KMS-11 (cell line): Measurements from ENCODE around the gene COPZ1.
A peak's percentile ranks its signal among the peaks of the same experiment; 100 is the strongest.

Experiments used
- H2AFZ ChIP-seq: fragments of 200-600 bp; sonication (generic); 2 replicates; pipeline ENCODE4 v1.6.1; 2016; ENCODE audit warnings: antibody characterized with exemption, mixed run types, low read depth
- H3K27ac ChIP-seq: fragments of 200-600 bp; sonication (generic); 2 replicates; pipeline ENCODE4 v1.6.1; 2016; ENCODE audit warnings: mild to moderate bottlenecking, mixed run types
- H3K27me3 ChIP-seq: fragments of 200-600 bp; sonication (generic); 2 replicates; pipeline ENCODE4 v1.6.1; 2017; ENCODE audit warnings: mild to moderate bottlenecking, low read depth, mixed run types, moderate library complexity; ENCODE audit not compliant: insufficient read depth
- H3K36me3 ChIP-seq: fragments of 200-600 bp; sonication (generic); 2 replicates; pipeline ENCODE4 v1.6.1; 2017; ENCODE audit warnings: mild to moderate bottlenecking, mixed run types; ENCODE audit not compliant: insufficient read depth
- H3K4me1 ChIP-seq: fragments of 200-600 bp; sonication (generic); 2 replicates; pipeline ENCODE4 v1.6.1; 2016; ENCODE audit warnings: mild to moderate bottlenecking, low read depth, mixed run types; ENCODE audit not compliant: poor library complexity, severe bottlenecking
- H3K4me2 ChIP-seq: fragments of 200-600 bp; sonication (generic); 2 replicates; pipeline ENCODE4 v1.7.0; 2016; ENCODE audit warnings: mild to moderate bottlenecking, mixed run types
- H3K4me3 ChIP-seq: fragments of 200-600 bp; sonication (generic); IDR thresholded peaks from 2 replicates; pipeline ENCODE4 v1.6.1; 2017; ENCODE audit warnings: low read depth, low read length, mixed read lengths; ENCODE audit not compliant: insufficient read depth
- H3K79me2 ChIP-seq: fragments of 200-600 bp; sonication (generic); 2 replicates; pipeline ENCODE4 v1.6.1; 2016; ENCODE audit warnings: low read depth, mixed run types; ENCODE audit not compliant: insufficient read depth
- H3K9ac ChIP-seq: fragments of 200-600 bp; sonication (generic); 2 replicates; pipeline ENCODE4 v1.6.1; 2016; ENCODE audit warnings: mild to moderate bottlenecking, mixed run types
- H4K20me1 ChIP-seq: fragments of 200-600 bp; sonication (generic); 2 replicates; pipeline ENCODE4 v1.6.1; 2016; ENCODE audit warnings: mild to moderate bottlenecking, mixed run types; ENCODE audit not compliant: insufficient read depth
- CTCF ChIP-seq: fragments of 200-600 bp; sonication (generic); conservative IDR thresholded peaks from 2 replicates; pipeline ENCODE4 v1.6.1; 2017; ENCODE audit warnings: low read depth, mild to moderate bottlenecking, antibody characterized with exemption, low read length, moderate library complexity, mixed read lengths

COPZ1 gene

GRCh38 chr12:54296393-54297099, 28.4 kb upstream of the COPZ1 start:
- H3K4me2 ChIP-seq: no peak overlapping the region
- no peaks in the 10 kb centered on the region for H4K20me1 ChIP-seq
- H3K79me2 ChIP-seq: no peaks in the 10 kb centered on the region
- H3K9ac ChIP-seq: no peak overlapping the region
- no peak overlapping the region for H3K27ac ChIP-seq
- H2AFZ ChIP-seq: no peak overlapping the region
- TF ChIP-seq CTCF: no peak
- H3K4me3 ChIP-seq: no peak overlapping the region
- peaks cover 9% of the 10 kb centered on the region for H3K4me1 ChIP-seq
- peaks cover 26% of the 10 kb centered on the region for H3K27me3 ChIP-seq
- H3K36me3 ChIP-seq: no peaks in the 10 kb centered on the region

- Histone ChIP-seq H3K4me2 (no peak overlapping the region), H3K9ac (no peak overlapping the region), H3K4me1 (peaks cover 9% of the 10 kb centered on the region), H2AFZ (no peak overlapping the region), H3K27me3 (peaks cover 40% of the 10 kb centered on the region), H3K79me2 (no peaks in the 10 kb centered on the region), H3K27ac (no peak overlapping the region), H3K36me3 (no peaks in the 10 kb centered on the region), H4K20me1 (no peaks in the 10 kb centered on the region), H3K4me3 (no peak overlapping the region)
- TF ChIP-seq CTCF: no peak
Observed at GRCh38 chr12:54298904-54299303, 26.0 kb upstream of the COPZ1 start.

- no peak for TF ChIP-seq CTCF
- Histone ChIP-seq H3K27ac (no peak overlapping the region), H3K36me3 (no peaks in the 10 kb centered on the region), H2AFZ (no peak overlapping the region), H3K4me2 (no peak overlapping the region), H3K27me3 (peaks cover 40% of the 10 kb centered on the region), H3K4me3 (no peak overlapping the region), H3K79me2 (no peaks in the 10 kb centered on the region), H3K4me1 (peaks cover 9% of the 10 kb centered on the region), H3K9ac (no peak overlapping the region), H4K20me1 (no peaks in the 10 kb centered on the region)
Observed at GRCh38 chr12:54299515-54300224, 25.3 kb upstream of the COPZ1 start.

- H4K20me1 ChIP-seq: no peaks in the 10 kb centered on the region
- H3K79me2 ChIP-seq: no peaks in the 10 kb centered on the region
- peaks cover 9% of the 10 kb centered on the region for H3K4me1 ChIP-seq
- peak overlapping the region; percentile 35; the same call in 1 of the 2 replicates for H2AFZ ChIP-seq
- no peak for TF ChIP-seq CTCF
- peaks cover 40% of the 10 kb centered on the region for H3K27me3 ChIP-seq
- no peak overlapping the region for H3K4me3 ChIP-seq
- no peaks in the 10 kb centered on the region for H3K36me3 ChIP-seq
- H3K27ac ChIP-seq: no peak overlapping the region
- H3K4me2 ChIP-seq: peak overlapping the region; percentile 53
- H3K9ac ChIP-seq: no peak overlapping the region
Observed at GRCh38 chr12:54300225-54300731, 24.7 kb upstream of the COPZ1 start.
